HCT116 (cell line): ENCODE measurements around the gene PTPN22. TPM values are rescaled to one million over a fixed set of nuclear protein-coding genes. Genes with fewer than 3 reads are reported as not detected.

Source experiments
- ATAC-seq: fragments of 200-7000 bp; cut with Tn5 transposase; 2 replicates; pipeline ENCODE4 v1.9.1; 2020; ENCODE audit warnings: mild to moderate bottlenecking, moderate library complexity
- BruUV-seq: library from RNA; stranded (reverse); fragments of 400-500 nt; replicated peaks from 2 replicates; lab custom pipeline; 2021; lab: Mats Ljungman, UMichigan
- CTCF ChIA-PET: fragments of 300-600 bp; sonication (Branson Sonifier 250); formaldehyde crosslinking; loops from one replicate; lab custom pipeline; 2021; ENCODE audit warnings: antibody characterized with exemption; lab: Charles Lee
- POLR2A ChIA-PET: fragments of 300-600, 350-600 bp; sonication (Branson Sonifier 250); formaldehyde crosslinking; loops from one replicate; lab custom pipeline; 2021; ENCODE audit warnings: antibody characterized with exemption; lab: Charles Lee
- RAD21 ChIA-PET, 2 experiments: fragments of 300-600 bp; sonication (Branson Sonifier 250); formaldehyde crosslinking; loops; one replicate each; lab custom pipeline; 2023; ENCODE audit warnings: low total read pairs in 2 of 2; ENCODE audit not compliant: uncharacterized antibody in 2 of 2, unreplicated experiment in 2 of 2, low non-redundant PET in 1 of 2; lab: Charles Lee
- DNase-seq: peaks from one replicate; pipeline ENCODE4 v3.0.0-alpha.2; 2010; ENCODE audit warnings: low read depth, low spot score
- H2AFZ ChIP-seq: fragments of 200-600 bp; shearing (Covaris generic), sonication (generic); 2 replicates; pipeline ENCODE4 v1.6.1; 2017; ENCODE audit warnings: low read depth, mixed run types, mixed read lengths, antibody characterized with exemption, low read length; ENCODE audit not compliant: poor library complexity, severe bottlenecking
- H3K27ac ChIP-seq: 2 replicates; pipeline ENCODE4 v1.5.1; 2012; ENCODE audit warnings: low read depth, low read length
- H3K27me3 ChIP-seq: fragments of 200-600 bp; sonication (generic); 2 replicates; pipeline ENCODE4 v1.6.1; 2016; ENCODE audit warnings: mixed run types, low read length, mixed read lengths; ENCODE audit not compliant: insufficient read depth
- H3K36me3 ChIP-seq, 2 experiments: fragments of 200-500 bp in 1 of 2; fragments of 200-600 bp in 1 of 2; sonication (Bioruptor generic) in 1 of 2; sonication (generic) in 1 of 2; 2 replicates each; pipeline versions ENCODE4 v1.5.1 to v1.6.1; 2014 to 2016; ENCODE audit warnings: low read length in 2 of 2, inconsistent platforms in 1 of 2, mixed read lengths in 1 of 2, mixed run types in 1 of 2; ENCODE audit not compliant: insufficient read depth in 2 of 2, control insufficient read depth in 1 of 2
- H3K4me1 ChIP-seq, 2 experiments: fragments of 200-600 bp in 1 of 2; sonication (generic) in 1 of 2; 2 replicates each; pipeline versions ENCODE4 v1.5.1 to v1.6.1; 2012 to 2017; ENCODE audit warnings: low read length in 2 of 2, inconsistent platforms in 1 of 2, mild to moderate bottlenecking in 1 of 2, mixed read lengths in 1 of 2, mixed run types in 1 of 2, moderate library complexity in 1 of 2; ENCODE audit not compliant: insufficient read depth in 2 of 2, control insufficient read depth in 1 of 2
- H3K4me2 ChIP-seq: fragments of 200-600 bp; sonication (generic); 2 replicates; pipeline ENCODE4 v1.6.1; 2017; ENCODE audit warnings: mixed run types, low read length, mixed read lengths
- H3K4me3 ChIP-seq, 2 experiments: fragments of 200-600 bp in 1 of 2; sonication (generic) in 1 of 2; replicated peaks in 1 of 2; 2 replicates each; pipeline ENCODE4 v1.5.1; 2011 to 2016; ENCODE audit warnings: low read length in 2 of 2, control low read depth in 1 of 2, low read depth in 1 of 2, mild to moderate bottlenecking in 1 of 2, mixed read lengths in 1 of 2, mixed run types in 1 of 2
- H3K79me2 ChIP-seq: fragments of 200-600 bp; sonication (generic); 2 replicates; pipeline ENCODE4 v1.6.1; 2017; ENCODE audit warnings: mild to moderate bottlenecking, mixed run types, low read length, moderate library complexity, mixed read lengths; ENCODE audit not compliant: insufficient read depth
- H3K9ac ChIP-seq: fragments of 200-600 bp; sonication (generic); 2 replicates; pipeline ENCODE4 v1.6.1; 2016; ENCODE audit warnings: low read length, mixed read lengths
- H3K9me2 ChIP-seq: fragments of 200-600 bp; sonication (generic), shearing (Covaris generic); 2 replicates; pipeline ENCODE4 v1.6.1; 2017; ENCODE audit warnings: mixed run types, mild to moderate bottlenecking, moderate library complexity; ENCODE audit not compliant: insufficient read depth
- H3K9me3 ChIP-seq, 2 experiments: fragments of 200-500 bp in 1 of 2; fragments of 200-600 bp in 1 of 2; sonication (Bioruptor generic) in 1 of 2; sonication (generic) in 1 of 2; 2 replicates each; pipeline ENCODE4 v1.6.1; 2014 to 2017; ENCODE audit warnings: low read length in 2 of 2, mixed read lengths in 2 of 2, inconsistent platforms in 1 of 2, low read depth in 1 of 2, mild to moderate bottlenecking in 1 of 2, mixed run types in 1 of 2, moderate library complexity in 1 of 2; ENCODE audit not compliant: control insufficient read depth in 1 of 2, insufficient read depth in 1 of 2
- H4K20me1 ChIP-seq: fragments of 200-600 bp; sonication (generic), shearing (Covaris generic); 2 replicates; pipeline ENCODE4 v1.6.1; 2017; ENCODE audit warnings: mixed run types, mild to moderate bottlenecking, moderate library complexity; ENCODE audit not compliant: insufficient read depth
- CEBPB ChIP-seq: IDR thresholded peaks from 2 replicates; pipeline ENCODE4 v1.6.1; 2012; ENCODE audit warnings: low read depth
- CTCF ChIP-seq, 3 experiments: fragments of 200-600 bp in 1 of 3; sonication (generic) in 1 of 3; IDR thresholded peaks in 2 of 3; conservative IDR thresholded peaks in 1 of 3; 2 replicates each; pipeline ENCODE4 v1.5.1; 2012 to 2017; ENCODE audit warnings: low read depth in 2 of 3, low read length in 2 of 3, antibody characterized with exemption in 1 of 3, borderline replicate concordance in 1 of 3, control low read depth in 1 of 3, mild to moderate bottlenecking in 1 of 3, mixed read lengths in 1 of 3, mixed run types in 1 of 3, moderate library complexity in 1 of 3; ENCODE audit not compliant: insufficient read depth in 1 of 3
- JUND ChIP-seq: IDR thresholded peaks from 2 replicates; pipeline ENCODE4 v1.6.1; 2012
- RAD21 ChIP-seq: IDR thresholded peaks from 2 replicates; pipeline ENCODE4 v1.6.1; 2012; ENCODE audit warnings: low read depth, mild to moderate bottlenecking
- ZBTB33 ChIP-seq: IDR thresholded peaks from 2 replicates; pipeline ENCODE4 v1.6.1; 2011; ENCODE audit warnings: mild to moderate bottlenecking, low read length, moderate library complexity; ENCODE audit not compliant: insufficient replicate concordance; ENCODE audit errors: extremely low read depth
- intact Hi-C: fragments of 100-400 bp; cut with micrococcal nuclease; formaldehyde crosslinking; loops from 2 replicates; pipeline ENCODE4 v1.10.0; 2022
- total RNA-seq: library from RNA; stranded (reverse); gene quantifications from one replicate; pipeline ENCODE4 v1.2.1, GENCODE V29; 2021; ENCODE audit not compliant: unreplicated experiment

The PTPN22 gene
- total RNA-seq, 1 experiment from 2014 or later = 0.17 TPM

- Histone ChIP-seq H4K20me1 (no peaks in the 10 kb centered on the region), H3K9me2 (no peaks in the 10 kb centered on the region), H3K4me3 (no peak overlapping the region), H3K36me3 (no peaks in the 10 kb centered on the region), H3K9me3 (no peaks in the 10 kb centered on the region), H3K27ac (no peak overlapping the region), H2AFZ (peak overlapping the region; percentile 97), H3K4me2 (no peak overlapping the region), H3K79me2 (no peaks in the 10 kb centered on the region), H3K27me3 (no peaks in the 10 kb centered on the region), H3K4me1 (no peaks in the 10 kb centered on the region), H3K9ac (no peak overlapping the region)
- ChIA-PET POLR2A (no interaction called here), RAD21 (no interaction called here), CTCF (interaction anchor here (0.7 to 2.1 kb wide), 12 partner anchors 12 to 1206 kb away, joined by 3 to 11 read pairs (median 4); partner anchors contain the start of genes OLFML3 and RSBN1)
- ATAC-seq (no peak), DNase-seq (peak; percentile 36)
- no TSS peak for BruUV-seq
- TF ChIP-seq JUND (no peak), CTCF (IDR thresholded peaks at IDR 0.05 in 2 of 3, conservative IDR thresholded peaks at IDR 0.05 in 1 of 3; ENCODE audit: borderline replicate concordance in 1 of 3, insufficient read depth in 1 of 3, low read depth in 2 of 3, low read length in 2 of 3) (peak; percentile 31 to 73 (median 52); a peak in 3 of 6 replicates), ZBTB33 (no peak), CEBPB (no peak), RAD21 (peak; percentile 82)
- intact Hi-C loops = loop anchor here (5.0 to 10.0 kb wide), 4 partner anchors 67 to 1119 kb away; partner anchors contain the start of gene AP4B1
Observed at GRCh38 chr1:113835686-113836290, 35.7 kb downstream of the PTPN22 start.
